Islet of Langerhans (tissue), 1 donor: Measurements from ENCODE around the gene BHLHE23.
"Not testable (repeated sequence)": the region's sequence is repeated elsewhere in the genome, so short reads cannot be mapped to it uniquely, and the experiment has no call there.

Experiments used
- FAIRE-seq: peaks from one replicate; lab custom pipeline; 2011; peaks lifted over from hg19 to GRCh38; lab: Jason Lieb, UNC

Gene BHLHE23

DNA sequence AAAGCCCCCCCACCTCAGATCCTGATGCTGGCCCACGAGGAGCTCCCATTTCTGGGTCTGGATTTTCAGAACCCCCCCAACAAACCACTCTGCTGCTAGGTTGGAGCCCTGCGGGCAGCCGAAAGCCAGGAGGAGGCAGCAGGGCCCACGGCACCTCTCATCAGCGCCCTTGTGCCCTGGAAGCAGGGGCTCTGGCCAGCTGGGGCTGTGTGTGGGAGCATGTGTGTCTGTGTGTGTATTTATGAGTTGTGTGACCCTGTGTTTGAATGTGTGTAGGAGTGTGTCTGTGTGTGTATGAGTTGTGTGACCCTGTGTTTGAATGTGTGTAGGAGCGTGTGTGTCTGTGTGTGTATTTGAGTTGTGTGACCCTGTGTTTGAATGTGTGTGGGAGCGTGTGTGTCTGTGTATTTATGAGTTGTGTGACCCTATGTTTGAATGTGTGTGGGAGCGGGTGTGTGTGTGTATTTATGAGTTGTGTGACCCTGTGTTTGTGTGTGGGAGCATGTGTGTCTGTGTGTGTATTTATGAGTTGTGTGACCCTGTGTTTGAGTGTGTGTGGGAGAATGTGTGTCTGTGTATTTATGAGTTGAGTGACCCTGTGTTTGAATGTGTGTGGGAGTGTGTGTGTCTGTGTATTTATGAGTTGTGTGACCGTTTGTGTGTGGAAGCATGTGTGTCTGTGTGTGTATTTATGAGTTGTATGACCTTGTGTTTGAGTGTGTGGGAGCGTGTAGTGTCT is 35.4 kb downstream of the BHLHE23 start:
- FAIRE-seq: no peak

DNA sequence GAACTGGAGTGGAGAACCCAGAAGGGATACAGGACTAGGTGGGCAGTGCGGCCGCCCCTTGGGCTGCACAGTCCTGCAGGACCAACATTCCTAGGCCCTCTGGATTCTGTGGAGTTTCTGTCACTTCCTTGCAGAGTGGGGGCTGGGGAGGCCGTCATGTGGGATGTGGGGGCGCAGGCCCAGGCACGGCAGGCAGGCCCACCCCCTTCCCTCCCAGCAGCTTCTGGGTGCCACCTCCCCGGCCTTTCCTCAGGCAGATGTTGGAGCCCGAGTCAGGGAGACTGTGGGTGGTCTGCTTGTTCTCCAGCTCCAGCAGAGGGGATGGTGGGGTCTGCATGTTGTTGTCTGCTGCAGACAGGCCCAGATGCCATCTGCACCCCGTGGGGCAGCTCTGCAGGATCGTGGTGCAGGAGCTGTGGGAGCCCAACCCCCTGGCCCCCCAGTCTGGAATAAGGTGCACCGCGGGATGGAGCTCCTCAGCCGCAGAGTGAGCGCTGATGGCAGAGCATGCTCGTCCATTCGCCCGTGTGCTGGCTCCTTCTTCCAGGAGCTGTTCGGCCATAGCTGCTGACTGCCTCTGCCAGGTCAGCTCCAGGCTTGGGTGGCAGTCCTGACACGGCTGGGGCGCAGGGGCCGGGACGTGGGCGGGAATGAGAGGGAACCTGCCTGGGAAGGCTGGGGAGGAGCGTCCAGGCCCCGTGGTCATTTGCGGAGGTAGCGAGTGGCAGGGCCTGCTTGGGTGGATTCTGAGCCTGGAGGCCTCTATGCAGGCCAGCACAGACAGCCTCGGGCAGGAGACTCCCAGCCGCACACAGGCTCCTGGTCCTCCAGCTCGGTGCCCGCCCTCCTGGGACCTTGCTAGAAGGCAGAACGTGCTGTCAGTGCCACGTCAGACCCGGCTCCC is 36.2 kb downstream of the BHLHE23 start:
- FAIRE-seq: no peak

DNA sequence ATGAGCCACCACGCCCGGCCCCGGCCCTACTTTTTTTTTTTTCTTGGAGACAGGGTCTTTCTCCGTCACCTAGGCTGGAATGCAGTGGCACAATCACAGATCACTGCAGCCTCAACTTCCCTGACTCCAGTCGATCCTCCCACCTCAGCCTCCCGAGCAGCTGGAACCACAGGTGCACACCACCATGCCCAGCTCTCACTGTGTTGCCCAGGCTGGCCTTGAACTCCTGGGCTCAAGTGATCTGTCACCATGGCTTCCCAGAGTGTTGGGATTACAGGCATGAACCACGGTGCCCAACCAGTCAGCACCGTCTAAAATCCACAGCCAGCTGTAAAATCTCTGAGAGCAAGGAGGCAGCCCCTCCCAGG is 36.8 kb downstream of the BHLHE23 start:
- no peak for FAIRE-seq

DNA sequence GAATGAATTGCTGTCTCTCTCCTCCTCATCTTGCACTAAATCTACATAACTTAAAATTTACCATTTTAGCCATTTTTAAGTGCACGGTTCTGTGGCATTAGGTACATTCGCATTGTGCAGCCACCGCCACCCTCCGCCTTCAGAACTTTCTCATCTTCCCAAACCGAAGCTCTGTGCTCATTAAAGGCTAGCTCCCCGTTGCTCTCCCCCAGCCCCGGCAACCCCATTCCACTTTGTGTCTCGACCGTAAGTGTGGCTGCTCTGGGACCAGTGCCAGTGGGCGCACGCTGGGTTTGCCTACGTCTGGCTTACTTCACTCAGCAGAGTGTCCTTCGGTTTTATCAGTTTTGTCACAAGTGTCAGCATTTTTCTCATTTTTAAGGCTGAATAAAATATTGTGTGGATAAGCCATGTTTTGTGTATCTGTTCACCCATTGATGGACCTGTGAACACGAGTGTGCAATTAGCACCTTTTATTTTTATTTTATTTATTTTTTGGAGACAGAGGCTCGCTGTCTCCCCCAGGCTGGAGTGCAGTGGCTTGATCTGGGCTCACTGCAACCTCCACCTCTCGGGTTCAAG is 37.5 kb downstream of the BHLHE23 start:
- no peak for FAIRE-seq

DNA sequence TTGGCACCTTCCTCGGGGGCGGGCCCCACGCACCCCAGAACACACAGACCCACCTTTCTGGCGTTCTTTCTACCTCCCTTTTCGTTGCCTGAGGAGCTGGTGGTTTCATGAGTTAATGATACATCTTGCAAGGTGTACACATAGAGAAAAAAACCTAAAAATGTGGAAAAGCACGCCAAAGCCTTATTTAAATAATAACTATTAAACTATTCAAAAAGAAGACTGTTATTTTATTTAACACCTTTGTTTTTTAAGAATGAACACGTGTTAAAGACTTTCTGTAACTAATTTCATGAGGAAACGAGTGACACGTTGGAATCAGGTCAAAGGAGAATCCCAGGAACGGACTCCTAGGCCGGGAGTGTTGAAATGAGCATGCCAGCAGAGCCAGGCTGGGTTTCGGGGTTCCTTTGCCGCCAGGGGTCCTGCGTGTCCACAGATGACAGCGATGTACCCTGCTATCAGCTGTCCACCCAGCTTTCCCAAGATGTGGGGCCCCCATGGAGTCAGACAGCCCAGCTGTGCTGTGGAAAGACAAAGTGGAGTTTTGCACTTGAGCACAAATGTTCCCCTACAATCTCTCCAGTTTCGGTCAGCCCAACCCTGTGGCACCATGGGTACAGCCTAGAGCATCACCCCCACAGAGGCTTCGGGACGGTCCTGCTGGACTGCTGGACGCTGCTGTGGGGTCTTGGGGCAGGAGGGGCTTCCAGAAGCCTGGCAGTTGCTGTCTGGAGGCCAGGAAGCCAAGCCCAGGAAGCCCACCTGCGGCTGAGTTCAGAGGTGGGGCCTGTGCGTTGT is 38.2 kb downstream of the BHLHE23 start:
- no peak for FAIRE-seq

DNA sequence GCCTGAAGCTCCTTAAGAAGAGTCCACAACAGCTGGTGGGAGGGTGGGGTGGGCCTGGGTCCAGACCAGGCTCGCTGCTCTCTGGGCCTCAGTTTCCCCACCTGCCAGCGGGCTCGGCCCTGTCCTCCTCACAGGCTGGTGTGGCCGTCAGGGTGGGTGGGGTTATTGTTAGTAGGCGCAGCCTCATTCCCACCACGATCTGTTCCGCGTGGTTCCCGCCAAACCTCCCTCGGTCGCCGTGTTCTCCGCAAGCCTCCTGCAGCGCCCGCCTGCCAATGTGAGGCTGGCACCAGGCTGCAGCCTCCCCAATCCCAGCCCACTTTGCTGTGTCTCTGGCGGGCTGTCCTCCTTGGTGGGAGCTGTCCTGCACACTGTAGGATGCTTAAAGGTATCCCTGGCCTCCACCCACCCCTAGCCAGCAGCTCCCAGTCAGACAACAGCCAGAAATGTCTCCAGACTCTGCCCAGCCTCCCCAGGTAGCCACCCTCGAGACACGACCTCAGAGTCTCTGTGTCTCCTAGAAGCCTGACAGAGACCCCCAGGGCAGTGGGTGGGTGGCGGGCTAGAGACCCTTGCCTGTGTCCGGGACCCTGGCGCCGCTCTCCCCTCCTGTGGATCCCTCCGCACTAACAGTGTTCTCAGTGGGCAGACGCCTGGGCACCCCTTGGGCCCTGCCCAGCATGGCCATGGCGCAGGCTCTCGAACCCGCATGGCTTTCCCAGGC is 39.0 kb downstream of the BHLHE23 start:
- FAIRE-seq: no peak

DNA sequence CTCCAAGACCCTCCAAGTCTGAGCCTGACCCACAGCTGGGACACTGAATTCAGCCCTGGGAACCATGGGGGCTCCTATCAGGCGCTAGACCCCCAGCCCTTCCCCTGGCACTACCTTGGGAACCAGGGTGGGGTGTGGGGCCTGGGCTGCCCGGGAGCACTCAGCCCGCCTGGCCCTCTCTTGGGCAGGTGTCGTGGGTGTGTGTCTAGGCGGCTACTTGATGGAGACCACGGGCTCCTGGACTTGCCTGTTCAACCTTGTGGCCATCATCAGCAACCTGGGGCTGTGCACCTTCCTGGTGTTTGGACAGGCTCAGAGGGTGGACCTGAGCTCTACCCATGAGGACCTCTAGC is 39.6 kb downstream of the BHLHE23 start:
- FAIRE-seq: no peak

DNA sequence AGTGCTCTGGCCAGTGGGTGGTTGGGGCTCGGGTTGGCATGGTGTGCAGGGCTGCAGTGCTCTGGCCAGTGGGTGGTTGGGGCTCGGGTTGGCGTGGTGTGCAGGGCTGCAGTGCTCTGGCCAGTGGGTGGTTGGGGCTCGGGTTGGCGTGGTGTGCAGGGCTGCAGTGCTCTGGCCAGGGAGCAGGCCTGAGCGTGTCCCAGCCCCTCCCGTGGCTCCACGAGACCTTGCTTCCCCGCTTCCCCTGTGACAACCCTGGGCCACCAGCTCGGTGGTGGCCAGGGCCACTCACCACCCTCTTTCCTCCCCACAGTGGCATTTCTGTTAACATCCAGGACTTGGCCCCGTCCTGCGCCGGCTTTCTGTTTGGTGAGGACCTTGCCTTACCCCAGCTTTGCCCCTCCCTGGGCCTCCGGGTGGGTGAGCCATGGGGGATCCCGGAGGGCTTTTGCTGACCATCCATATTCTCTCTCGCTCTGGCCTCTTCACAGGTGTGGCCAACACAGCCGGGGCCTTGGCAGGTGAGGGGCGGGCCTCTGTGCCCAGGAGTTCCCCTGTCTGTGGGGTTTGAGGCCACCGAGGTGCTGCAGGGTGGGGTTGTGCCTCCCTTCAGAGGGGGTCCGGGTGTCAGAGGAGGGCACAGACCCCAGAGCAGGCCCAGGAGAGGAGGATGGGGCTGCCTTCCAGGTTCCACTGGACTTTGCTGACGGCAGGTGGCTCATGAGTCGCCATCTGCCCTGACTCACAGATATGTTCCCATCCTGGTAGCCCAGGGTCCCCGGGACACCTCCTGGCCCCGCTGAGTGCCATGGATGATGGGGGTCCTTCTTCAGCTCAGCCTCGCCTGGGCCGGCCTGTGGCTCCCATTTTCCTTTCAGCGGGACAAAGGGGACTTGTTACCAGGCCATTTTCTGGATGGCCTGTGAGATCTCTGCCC is 40.3 kb downstream of the BHLHE23 start:
- no peak for FAIRE-seq

DNA sequence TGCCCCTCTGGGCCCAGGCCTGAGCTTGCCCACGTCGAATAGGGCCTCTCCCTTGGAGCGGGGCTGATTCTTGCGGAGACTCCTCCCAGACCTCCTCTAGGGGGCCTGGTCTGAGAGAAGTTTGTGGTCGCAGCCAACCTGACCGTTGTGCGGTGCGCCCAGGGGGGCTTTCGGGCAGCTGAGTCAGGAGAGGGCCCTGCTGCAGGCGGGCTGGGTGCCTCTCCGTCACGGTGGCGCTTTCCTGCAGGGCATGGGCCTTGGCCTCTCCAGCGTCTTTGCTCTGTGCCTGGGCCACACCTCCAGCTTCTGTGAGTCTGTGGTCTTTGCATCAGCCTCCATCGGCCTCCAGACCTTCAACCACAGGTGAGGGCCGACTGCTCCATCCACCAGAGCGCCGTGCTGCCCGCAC is 41.4 kb downstream of the BHLHE23 start:
- no peak for FAIRE-seq

DNA sequence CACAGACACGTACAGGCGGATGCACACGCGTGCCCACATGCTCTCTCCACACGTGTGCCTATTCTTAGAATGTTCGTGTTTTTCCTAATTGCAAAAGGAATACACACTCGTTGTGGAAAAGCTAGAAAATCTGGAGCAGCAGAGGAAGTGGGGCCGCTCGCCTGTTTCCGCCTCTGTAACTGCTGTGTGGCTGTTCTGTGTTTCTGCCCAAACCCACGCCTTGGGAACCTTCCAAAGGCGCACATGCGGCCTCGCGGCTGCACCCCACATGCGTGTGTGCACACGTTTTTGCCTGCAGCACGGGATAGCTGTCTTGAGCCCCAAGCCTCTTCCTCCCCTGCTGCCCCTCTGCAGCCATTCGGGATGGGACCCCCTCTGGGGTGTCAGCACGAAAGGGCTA is 42.1 kb downstream of the BHLHE23 start:
- FAIRE-seq: no peak

DNA sequence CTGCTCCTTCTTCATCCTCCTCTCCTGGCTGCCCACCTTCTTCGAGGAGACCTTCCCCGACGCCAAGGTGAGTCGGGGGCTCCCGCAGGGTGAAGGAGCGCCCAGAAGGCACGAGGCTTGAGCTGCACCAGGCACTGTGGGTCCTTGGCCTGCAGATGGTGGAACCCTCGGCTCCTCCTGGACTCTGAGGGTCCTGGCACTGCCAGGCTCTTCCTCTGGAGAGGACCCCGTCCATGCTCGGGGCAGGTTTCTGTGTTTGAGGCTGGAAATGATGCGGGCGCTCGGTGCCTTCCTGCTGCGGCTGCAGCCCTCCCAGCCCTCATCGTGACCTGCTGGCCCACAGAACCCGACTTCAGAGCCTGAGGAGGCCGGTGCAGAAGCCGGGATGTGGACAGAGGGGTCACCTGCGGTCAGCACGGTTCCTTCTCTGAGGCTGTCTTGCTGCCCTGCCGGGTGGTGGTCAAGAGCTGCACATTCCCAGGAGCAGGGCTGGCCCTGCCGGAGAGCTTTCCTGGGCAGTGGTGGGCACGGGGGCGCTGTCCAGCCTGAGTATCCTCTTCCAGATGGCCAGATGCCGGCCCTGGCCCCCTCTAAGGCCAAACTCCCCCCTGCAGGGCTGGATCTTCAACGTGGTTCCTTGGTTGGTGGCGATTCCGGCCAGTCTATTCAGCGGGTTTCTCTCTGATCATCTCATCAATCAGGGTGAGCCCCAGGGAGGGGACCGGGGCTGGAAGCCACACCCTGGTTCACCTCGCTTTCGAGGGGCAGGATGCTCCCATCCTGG is 43.0 kb downstream of the BHLHE23 start:
- no peak for FAIRE-seq

DNA sequence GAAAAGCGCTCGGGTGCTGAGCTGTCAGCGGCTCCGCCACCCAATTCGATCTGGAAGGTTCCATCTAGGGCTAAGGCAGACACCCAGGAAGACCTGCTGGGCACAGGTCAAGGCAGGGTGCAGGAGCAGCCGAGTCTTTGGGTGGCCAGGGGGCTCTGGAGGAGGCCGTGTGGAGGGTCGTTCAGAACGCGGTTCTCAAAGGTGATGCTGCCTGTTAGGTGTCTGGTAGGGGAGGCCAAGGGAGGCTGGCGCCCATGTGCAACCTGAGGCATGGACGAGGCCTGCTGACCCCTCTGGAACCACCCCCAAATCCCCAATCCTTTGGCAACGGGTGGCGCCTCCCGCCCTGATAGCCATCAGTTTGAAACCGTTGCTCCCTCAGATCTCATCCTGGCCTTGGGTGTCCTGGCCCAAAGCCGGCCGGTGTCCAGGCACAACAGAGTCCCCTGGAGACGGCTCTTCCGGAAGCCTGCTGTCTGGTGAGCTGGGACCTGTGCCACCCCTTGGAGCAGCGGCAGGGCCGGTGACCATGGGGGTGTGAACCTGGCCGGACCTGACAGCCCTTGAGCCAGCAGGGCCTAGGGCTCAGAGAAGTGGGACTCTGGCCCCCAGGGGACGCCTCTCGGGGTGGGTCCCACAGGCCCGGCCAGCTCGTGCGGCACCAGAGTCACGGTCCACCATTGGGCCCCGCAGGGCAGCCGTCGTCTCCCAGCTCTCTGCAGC is 43.7 kb downstream of the BHLHE23 start:
- FAIRE-seq: no peak

DNA sequence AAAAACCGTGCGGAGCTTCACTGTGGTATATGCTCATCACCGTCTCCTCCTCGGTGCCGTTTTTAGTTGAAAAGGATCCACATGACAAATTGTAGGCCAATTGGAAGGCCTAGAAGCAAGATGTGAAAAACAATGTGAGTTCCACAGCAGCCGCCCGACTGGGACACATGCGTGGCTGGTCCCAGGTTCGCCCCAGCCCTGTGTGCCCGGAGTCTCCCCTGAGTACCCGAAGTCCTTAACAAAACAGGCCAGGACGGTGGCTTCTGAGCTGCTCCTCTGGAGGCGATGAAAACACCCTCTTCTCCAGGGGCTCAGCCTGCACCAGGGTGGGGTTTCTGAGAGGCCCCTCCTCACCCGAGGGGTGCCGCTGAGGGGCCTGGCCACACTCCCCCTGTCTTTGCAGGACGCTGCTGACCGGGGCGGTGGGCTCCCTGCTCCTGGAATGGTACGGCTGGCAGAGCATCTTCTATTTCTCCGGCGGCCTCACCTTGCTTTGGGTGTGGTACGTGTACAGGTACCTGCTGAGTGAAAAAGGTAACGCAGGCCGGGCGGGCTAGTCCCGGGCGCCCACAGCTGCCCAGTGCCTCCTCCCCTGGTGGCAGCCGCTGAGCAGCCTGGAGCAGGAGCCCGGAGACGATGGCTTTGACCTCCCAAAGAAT is 44.4 kb downstream of the BHLHE23 start:
- no peak for FAIRE-seq

DNA sequence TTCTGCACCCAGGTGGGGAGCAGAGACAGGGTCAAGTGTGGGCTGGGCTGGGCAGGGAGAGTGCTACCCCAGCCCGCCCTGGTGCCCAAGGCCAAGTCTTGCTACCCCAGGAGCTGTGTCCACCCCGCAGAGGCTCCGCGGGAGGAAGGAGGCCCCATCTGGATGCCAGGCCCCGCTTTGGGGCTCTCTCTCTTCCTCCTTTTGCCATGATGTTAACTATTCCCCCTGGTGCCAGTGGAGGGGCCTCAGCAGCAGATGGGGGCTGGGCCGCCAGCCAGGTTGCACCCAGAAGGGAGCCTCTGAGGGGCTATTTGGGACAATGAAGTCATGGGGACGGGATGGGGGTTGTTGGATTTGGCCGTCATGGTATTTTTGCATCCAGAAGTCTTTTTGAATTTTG is 45.0 kb downstream of the BHLHE23 start:
- no peak for FAIRE-seq

DNA sequence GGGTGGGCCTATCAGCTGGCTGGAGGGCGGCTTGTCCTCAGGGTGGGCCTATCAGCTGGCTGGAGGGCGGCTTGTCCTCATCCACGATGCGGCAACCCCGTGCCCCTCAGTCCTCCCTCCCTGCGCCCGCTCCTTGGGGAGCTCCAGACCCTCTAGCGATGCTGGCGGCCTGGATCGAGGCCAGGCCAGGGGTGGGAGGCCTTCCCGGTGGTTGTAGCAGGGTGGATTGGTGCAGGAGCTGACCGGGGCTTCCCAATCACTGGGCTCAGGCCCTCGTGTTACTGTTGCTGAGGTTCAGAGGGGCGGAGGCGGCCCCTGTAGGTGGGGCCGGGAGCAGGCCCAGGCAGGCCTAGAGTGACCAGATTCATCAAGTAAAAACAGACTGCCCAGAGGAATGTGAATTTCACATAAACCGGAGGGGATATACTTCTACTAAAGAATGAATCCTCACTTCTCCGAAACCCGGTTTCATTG is 45.4 kb downstream of the BHLHE23 start:
- no peak for FAIRE-seq

DNA sequence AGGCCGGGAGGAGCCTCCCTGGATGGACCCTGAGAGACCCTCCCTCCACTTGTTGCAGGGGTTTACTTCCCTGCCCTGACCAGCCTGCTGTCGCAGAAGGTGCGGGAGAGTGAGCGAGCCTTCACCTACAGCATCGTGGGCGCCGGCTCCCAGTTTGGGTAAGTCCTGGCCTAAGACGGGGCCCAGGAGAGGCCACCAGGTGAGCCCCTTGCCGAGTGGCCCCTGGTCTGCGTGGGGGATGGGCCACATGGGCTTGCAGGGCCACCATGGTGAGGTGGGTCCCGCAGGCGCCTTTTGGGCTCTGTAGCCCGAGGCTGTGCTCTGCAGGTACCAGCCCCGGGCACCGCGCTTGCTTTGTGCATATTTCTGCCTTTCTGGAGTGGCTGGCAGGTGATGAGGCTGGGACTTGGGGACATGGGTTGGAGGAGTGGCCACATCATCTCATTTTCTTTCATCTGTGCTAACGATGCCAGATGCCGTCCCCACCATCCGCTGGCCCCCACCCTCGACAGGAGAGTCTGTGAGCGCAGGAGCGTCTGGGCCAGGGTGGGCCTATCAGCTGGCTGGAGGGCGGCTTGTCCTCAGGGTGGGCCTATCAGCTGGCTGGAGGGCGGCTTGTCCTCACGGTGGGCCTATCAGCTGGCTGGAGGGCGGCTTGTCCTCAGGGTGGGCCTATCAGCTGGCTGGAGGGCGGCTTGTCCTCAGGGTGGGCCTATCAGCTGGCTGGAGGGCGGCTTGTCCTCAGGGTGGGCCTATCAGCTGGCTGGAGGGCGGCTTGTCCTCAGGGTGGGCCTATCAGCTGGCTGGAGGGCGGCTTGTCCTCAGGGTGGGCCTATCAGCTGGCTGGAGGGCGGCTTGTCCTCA is 46.1 kb downstream of the BHLHE23 start:
- FAIRE-seq: not testable (repeated sequence)

DNA sequence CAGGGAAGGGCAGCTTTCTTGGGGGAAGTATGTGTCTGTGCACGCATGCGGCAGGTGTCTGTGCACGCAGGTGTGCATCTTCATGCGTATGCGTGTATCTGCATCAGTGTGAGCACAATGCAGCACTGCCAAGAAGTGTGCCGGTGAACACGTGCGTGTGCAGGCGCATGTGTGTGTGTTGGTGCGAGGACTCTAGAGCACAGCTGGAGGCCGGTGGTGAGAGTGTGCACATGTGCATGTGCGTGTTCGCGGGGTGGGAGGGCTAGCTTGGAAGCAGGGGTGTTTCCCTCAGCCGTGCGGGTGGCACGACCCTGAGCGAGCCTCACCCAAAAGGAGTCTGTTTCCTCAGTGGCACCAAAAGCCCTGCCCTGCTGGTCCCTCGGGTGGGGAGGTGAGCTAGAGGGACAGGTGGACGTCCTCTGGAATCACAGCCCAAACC is 46.7 kb downstream of the BHLHE23 start:
- FAIRE-seq: no peak
